GM19023 (cell line): ENCODE measurements around the gene DHX30.
"Not testable (repeated sequence)": the region's sequence is repeated elsewhere in the genome, so short reads cannot be mapped to it uniquely, and the experiment has no call there.

Experiments used
- ATAC-seq: cut with Tn5 transposase; IDR thresholded peaks from one replicate; pipeline ENCODE4 v1.9.1; 2021; ENCODE audit warnings: mild to moderate bottlenecking, moderate library complexity; ENCODE audit not compliant: unreplicated experiment

The DHX30 gene

GRCh38 chr3:47874913-47875312, 72.0 kb downstream of the DHX30 start:
- no peak for ATAC-seq

- no peak for ATAC-seq
Measured at GRCh38 chr3:47877290-47877689, 74.4 kb downstream of the DHX30 start.

- no peak for ATAC-seq
Measured at GRCh38 chr3:47877719-47878118, 74.8 kb downstream of the DHX30 start.

DNA sequence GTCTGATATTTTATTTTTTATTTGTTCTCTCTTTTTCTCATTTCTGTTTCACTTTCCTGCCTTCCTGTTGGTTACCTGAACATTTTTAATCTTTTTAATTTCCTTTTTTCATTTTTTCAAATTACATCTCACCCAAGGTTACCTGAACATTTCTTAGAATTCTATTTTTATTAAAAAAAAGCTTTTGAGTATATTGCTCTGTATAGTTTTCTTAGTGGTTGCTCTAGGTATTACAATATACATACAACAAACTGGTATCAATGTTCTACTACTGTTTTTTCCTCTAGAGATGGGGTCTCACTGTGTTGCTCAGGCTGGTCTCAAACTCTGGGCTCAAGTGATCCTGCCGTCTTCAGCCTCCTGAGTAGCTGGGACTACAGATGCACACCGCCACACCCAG, 79.4 kb downstream of the DHX30 start:
- no peak for ATAC-seq

- ATAC-seq = no peak
Measured at GRCh38 chr3:47884603-47885002, 81.7 kb downstream of the DHX30 start.

- no peak for ATAC-seq
Measured at GRCh38 chr3:47885168-47885567, 82.2 kb downstream of the DHX30 start.

GRCh38 chr3:47887991-47888390, 85.1 kb downstream of the DHX30 start:
- ATAC-seq = not testable (repeated sequence)

GRCh38 chr3:47888986-47889757, 86.2 kb downstream of the DHX30 start:
- ATAC-seq = no peak

GRCh38 chr3:47890126-47890827, 87.3 kb downstream of the DHX30 start:
- ATAC-seq = no peak

DNA sequence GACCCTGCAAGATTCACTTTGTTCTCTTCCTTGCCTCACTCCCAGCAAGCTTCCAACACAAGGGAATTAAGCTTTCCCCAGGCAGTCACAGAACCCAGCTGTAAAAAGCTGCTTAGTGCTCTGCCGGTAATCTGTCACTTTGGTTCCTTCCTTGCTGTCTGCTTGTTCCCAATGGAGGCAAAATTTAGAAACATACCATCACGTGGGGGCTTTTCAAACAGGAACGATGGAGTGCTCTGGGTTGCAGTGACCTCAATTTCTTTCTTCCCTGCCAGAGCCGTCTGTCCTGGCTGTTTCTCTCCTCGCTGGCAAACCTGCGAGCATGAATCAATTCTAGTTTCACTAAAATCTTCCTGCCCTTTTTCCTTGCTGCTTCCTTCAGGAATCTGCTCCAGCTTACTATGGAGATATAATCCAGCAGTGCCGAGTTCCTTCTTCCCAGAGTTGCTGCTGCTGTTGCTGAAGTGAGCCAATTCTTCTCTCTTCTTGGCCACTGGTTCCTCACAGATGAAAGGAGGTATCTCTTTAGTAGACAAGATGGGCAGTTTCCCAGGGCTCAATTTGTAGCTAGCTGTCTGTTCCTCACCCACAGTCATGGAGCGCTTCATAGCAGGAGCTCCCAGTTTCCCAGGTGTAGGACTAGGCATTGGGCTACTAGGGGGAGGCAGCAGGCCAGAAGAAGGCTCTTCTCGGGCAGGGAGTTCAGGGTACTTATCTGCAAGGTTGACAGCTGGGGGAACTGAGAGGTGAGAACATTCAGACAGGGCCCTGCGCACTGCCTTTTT, 88.1 kb downstream of the DHX30 start:
- ATAC-seq = no peak

GRCh38 chr3:47891613-47892005, 88.7 kb downstream of the DHX30 start:
- ATAC-seq = no peak

DNA sequence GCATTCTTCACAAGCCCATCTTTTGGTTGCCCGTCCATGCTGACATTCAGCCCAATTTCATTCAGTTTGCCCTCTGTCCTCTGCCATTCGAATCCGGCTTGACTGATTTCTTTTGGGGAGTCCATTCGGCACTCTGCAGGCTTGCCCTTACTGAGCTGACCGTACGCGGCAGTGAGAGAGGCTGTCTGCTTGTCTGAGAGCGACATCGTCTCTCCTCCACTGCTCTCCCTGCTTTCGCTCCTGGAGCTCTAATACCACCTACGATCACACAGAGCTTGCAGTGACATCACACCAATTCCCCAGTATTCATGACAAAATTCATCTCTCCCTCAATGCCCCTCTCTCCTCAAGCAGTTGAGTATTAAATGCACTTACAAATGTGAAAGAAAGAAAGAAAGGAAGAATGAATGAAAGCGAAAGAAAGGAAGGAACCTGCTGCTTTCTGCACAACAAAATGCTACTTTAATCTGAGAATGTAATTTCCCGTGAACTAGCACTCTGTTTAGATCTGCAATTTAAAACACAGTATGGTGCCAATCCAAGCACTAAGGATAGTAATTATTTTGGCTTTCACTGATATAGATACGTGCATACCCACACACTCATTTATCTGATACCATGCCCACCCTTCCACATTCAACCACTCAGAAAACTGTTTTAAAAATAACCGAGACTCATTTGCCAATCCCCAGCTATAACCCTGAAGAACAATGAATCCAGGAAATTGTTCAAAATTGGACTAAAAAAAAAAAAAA, 89.5 kb downstream of the DHX30 start:
- no peak for ATAC-seq

DNA sequence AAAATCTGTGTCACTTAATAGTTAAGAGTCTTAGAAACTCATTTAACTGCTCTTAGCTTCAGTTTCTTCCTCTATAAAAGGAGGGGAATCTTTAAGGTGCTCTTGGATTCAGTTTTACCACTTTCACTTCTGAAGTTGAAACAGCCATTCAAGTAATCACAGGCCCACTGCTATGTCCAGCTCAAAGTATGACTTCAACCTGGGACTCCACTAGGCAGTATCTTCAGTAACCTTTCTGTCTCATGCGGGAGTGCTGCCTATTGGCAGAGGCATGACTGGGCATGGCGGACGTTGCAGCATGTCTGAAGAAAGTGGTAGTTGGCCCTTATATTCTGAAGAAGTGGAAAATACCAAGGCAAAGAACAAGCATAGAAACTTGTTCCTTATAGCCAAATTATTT, 92.3 kb downstream of the DHX30 start:
- ATAC-seq = no peak

GRCh38 chr3:47896736-47897135, 93.8 kb downstream of the DHX30 start:
- ATAC-seq = no peak

DNA sequence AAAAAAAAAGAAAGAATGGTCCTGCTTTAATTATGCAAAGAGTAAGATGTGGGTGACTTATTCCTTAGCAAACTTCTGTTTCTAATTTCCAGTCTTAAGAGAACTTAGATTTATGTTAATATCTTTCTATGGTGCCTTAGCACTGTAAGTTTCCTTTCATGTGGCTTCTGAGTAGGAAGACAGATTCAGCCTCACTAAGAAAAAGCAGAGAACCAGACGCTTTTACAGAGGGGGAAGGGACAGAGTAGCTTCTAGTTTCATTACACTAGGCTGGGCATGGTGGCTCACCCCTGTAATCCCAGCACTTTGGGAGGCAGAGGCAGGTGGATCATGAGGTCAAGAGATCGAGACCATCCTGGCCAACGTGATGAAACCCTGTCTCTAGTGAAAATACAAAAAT, 95.0 kb downstream of the DHX30 start:
- ATAC-seq = no peak

GRCh38 chr3:47899495-47900108, 96.7 kb downstream of the DHX30 start:
- no peak for ATAC-seq
